BLaER1 treated with 17β-estradiol and CSF1 and Interleukin-3, amounts not matched to agents 10 nM and 100 nM (cell line): ENCODE data around the gene PRRX2.
A peak's percentile ranks its signal among the peaks of the same experiment; 100 is the strongest.

ENCODE experiments used
- H3K27ac ChIP-seq, 11 experiments: shearing (Covaris generic); formaldehyde crosslinking; 2 replicates each; pipeline ENCODE4 v1.8.1; 2022
- H3K27me3 ChIP-seq, 11 experiments: shearing (Covaris generic); formaldehyde crosslinking; 2 replicates each; pipeline ENCODE4 v1.8.1; 2022
- H3K36me3 ChIP-seq, 11 experiments: shearing (Covaris generic); formaldehyde crosslinking; 2 replicates each; pipeline ENCODE4 v1.8.1; 2022
- H3K4me1 ChIP-seq, 10 experiments: shearing (Covaris generic); formaldehyde crosslinking; 2 replicates each; pipeline ENCODE4 v1.8.1; 2022
- H3K4me2 ChIP-seq, 11 experiments: shearing (Covaris generic); formaldehyde crosslinking; 2 replicates each; pipeline ENCODE4 v1.8.1; 2022
- H3K4me3 ChIP-seq, 10 experiments: shearing (Covaris generic); formaldehyde crosslinking; 2 replicates each; pipeline ENCODE4 v1.8.1; 2022
- H3K9ac ChIP-seq, 11 experiments: shearing (Covaris generic); formaldehyde crosslinking; 2 replicates each; pipeline ENCODE4 v1.8.1; 2022
- H3K9me3 ChIP-seq, 11 experiments: shearing (Covaris generic); formaldehyde crosslinking; replicated peaks in 1 of 11; 2 replicates each; pipeline ENCODE4 v1.8.1; 2022
- H4K20me1 ChIP-seq, 11 experiments: shearing (Covaris generic); formaldehyde crosslinking; 2 replicates each; pipeline ENCODE4 v1.8.1; 2022
- Cebpa-rat ChIP-seq, 11 experiments: shearing (Covaris generic); IDR thresholded peaks; 2 replicates each; pipeline ENCODE4 v1.8.1; 2022

PRRX2 gene

DNA sequence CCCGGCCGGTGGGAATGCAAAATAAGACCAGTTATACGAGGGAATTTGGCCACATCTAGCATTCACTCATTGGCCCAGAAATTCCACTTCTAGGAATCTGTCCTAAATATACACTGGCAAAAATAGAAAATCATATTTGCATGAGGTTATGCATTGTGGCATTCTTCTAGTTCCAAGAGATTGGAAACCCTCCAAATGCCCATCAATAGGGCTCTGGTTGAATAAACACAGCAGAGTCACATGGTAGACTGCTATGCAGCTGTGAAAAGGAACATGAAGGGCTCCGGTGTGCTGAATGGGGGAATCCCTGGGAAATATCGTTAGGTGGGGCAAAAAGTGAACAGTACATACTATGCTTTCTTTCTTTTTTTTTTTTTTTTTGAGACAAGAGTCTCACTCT, 50.6 kb downstream of the PRRX2 start:
- TF ChIP-seq Cebpa-rat (IDR thresholded peaks at IDR 0.05), result no peak
- H3K27ac ChIP-seq, result no peak overlapping the region

DNA sequence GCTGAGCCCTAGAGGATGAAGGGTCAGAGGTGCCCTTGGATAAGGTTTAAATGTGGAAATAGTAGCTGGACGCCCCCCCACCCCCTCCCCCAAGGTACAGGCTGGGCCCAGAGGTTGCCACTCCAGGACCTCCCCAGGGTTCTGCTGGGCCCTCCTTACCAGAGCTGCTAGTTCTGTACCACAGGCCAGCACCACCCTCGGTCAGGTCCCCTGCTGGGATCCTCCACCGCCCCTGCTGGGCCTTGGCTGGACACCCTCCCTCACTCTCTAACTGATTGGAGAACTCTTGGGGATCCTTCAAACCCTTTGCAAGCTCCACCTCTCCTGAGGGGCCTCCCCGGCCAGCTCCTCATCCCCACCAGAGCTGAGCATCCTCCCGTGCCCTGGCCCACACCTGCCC, 52.5 kb downstream of the PRRX2 start:
- no peak overlapping the region for H3K4me3 ChIP-seq
- no peaks in the 10 kb centered on the region for H4K20me1 ChIP-seq
- H3K4me1 ChIP-seq, result peaks cover 31 to 36% (median 34%) of the 10 kb centered on the region in 10 experiments
- H3K4me2 ChIP-seq, result no peak overlapping the region
- no peak for TF ChIP-seq Cebpa-rat (IDR thresholded peaks at IDR 0.05)
- H3K9me3 ChIP-seq, result no peaks in the 10 kb centered on the region
- no peaks in the 10 kb centered on the region for H3K36me3 ChIP-seq
- peaks cover 0 to 30% (median 14%) of the 10 kb centered on the region in 11 experiments; a peak in 10 of 22 replicates for H3K27me3 ChIP-seq
- H3K27ac ChIP-seq, result no peak overlapping the region
- H3K9ac ChIP-seq, result no peak overlapping the region

More for the DNA sequence above, 50.6 kb downstream of the PRRX2 start:
- Histone ChIP-seq H3K9me3 (no peaks in the 10 kb centered on the region), H4K20me1 (peaks cover 0 to 3% (median 0%) of the 10 kb centered on the region in 11 experiments; a peak in 1 of 22 replicates), H3K36me3 (no peaks in the 10 kb centered on the region), H3K9ac (no peak overlapping the region), H3K4me2 (peak overlapping the region in 10 of 11 experiments; percentile 84 to 98 (median 94); a peak in 19 of 22 replicates), H3K27me3 (peaks cover 0 to 36% (median 14%) of the 10 kb centered on the region in 11 experiments; a peak in 12 of 22 replicates), H3K4me1 (peaks cover 50 to 55% (median 53%) of the 10 kb centered on the region in 10 experiments), H3K4me3 (no peak overlapping the region)

DNA sequence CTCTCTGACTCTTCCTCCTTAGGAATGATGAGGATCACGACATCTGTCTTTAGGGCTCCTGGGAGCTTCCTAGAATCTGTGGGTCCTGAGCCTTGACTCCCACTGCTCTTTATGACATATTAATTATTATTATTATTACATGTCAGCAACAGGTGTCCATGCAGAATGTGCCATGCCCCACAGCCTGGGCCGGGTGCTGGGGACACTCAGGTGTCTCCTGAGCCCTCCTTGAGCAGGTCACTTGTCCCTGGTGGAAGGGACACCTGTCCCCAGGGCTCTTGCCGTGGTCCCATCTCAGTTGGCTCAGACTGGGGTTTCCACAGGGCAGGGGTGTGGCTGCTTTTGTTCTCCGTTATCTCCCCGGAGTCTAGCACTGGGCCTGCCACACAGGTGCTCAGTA, 53.2 kb downstream of the PRRX2 start:
- TF ChIP-seq Cebpa-rat (IDR thresholded peaks at IDR 0.05), result no peak
- peaks cover 25 to 29% (median 27%) of the 10 kb centered on the region in 10 experiments for H3K4me1 ChIP-seq
- no peak overlapping the region for H3K27ac ChIP-seq
- H4K20me1 ChIP-seq, result no peaks in the 10 kb centered on the region
- no peaks in the 10 kb centered on the region for H3K9me3 ChIP-seq
- no peak overlapping the region for H3K4me2 ChIP-seq
- H3K36me3 ChIP-seq, result no peaks in the 10 kb centered on the region
- no peak overlapping the region for H3K4me3 ChIP-seq
- H3K9ac ChIP-seq, result no peak overlapping the region
- H3K27me3 ChIP-seq, result peaks cover 0 to 23% (median 14%) of the 10 kb centered on the region in 11 experiments; a peak in 10 of 22 replicates

DNA sequence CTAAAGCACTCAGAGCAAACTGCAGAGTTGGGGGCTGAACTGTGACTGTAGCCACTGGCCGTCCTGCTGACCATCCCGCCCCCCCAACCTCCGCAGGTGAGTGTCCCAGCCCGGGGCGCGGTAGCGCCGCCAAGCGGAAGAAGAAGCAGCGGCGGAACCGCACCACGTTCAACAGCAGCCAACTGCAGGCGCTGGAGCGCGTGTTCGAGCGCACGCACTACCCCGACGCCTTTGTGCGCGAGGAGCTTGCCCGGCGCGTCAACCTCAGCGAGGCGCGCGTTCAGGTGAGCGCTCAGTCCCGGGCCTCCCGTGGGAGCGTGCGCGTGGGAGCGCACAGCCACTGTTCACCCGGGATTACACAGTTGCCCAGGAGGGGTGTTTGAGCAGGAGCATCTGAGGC, 53.7 kb downstream of the PRRX2 start:
- H3K9ac ChIP-seq, result no peak overlapping the region
- no peaks in the 10 kb centered on the region for H4K20me1 ChIP-seq
- no peak overlapping the region for H3K27ac ChIP-seq
- H3K36me3 ChIP-seq, result no peaks in the 10 kb centered on the region
- H3K9me3 ChIP-seq, result no peaks in the 10 kb centered on the region
- peaks cover 0 to 18% (median 14%) of the 10 kb centered on the region in 11 experiments; a peak in 10 of 22 replicates for H3K27me3 ChIP-seq
- no peak overlapping the region for H3K4me3 ChIP-seq
- TF ChIP-seq Cebpa-rat (IDR thresholded peaks at IDR 0.05), result no peak
- H3K4me1 ChIP-seq, result peaks cover 20 to 25% (median 22%) of the 10 kb centered on the region in 10 experiments
- no peak overlapping the region for H3K4me2 ChIP-seq

DNA sequence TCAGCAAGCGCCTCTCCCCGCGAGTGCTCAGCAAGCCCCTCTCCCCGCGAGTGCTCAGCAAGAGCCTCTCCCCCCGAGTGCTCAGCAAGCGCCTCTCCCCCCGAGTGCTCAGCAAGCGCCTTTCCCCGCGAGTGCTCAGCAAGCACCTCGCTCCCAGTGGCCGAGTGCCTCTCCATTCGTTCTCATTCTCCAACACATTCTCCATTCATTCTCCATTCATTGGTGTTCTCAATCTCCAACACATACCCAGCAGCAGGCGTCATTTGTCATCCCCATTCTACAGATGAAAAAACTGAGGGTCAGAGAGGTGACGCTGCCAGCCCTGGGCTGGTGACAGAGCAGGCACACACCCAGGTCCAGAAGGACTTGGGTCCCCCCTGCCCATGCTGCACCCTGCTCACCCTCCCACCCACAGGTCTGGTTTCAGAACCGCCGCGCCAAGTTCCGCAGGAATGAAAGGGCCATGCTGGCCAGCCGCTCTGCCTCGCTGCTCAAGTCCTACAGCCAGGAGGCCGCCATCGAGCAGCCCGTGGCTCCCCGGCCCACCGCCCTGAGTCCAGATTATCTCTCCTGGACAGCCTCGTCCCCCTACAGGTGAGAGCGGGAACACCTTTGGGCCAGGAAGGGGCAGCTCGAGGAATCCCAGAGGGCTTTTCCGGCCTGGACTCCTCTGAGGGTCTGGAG, 54.9 kb downstream of the PRRX2 start:
- peaks cover 10 to 13% (median 11%) of the 10 kb centered on the region in 10 experiments for H3K4me1 ChIP-seq
- H3K27ac ChIP-seq, result no peak overlapping the region
- peaks cover 0 to 9% (median 2%) of the 10 kb centered on the region in 11 experiments; a peak in 10 of 22 replicates for H3K27me3 ChIP-seq
- no peak for TF ChIP-seq Cebpa-rat (IDR thresholded peaks at IDR 0.05)
- no peaks in the 10 kb centered on the region for H3K36me3 ChIP-seq
- H3K9ac ChIP-seq, result no peak overlapping the region
- H3K4me2 ChIP-seq, result no peak overlapping the region
- no peaks in the 10 kb centered on the region for H4K20me1 ChIP-seq
- no peaks in the 10 kb centered on the region for H3K9me3 ChIP-seq
- no peak overlapping the region for H3K4me3 ChIP-seq

DNA sequence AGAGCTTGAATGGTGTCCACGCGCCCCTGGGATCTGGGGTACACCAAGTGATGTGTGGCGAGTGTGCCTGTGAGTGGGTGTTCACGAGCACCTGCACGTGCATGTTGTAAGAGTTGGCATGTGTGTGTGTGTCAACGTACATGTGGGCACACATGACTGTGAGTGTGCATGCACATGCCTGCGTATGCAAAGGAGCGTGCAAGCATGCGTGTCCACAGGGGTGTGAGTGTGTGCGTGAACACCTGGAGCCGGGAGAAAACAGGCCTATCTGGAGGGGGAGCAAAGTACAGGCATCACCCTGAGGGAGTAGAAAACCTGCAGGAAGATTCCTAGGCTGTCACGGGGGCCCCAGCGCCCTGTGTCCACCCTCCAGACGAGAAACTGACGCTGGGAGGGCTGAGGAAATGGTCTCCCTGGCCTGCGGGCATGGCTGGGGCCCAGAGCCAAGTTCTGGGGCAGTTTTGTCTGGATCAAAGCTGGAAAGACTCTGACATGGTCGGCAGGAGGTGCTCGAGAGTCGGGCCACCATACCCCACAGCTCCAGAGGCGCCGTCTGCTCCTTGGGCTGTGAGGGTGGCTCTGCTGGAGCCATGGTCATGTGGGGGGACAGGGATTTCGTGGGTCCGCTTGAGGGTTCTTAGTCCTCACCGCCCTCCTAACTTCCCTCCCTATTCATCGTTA, 55.6 kb downstream of the PRRX2 start:
- Histone ChIP-seq H3K9me3 (no peaks in the 10 kb centered on the region), H3K36me3 (no peaks in the 10 kb centered on the region), H3K27ac (no peak overlapping the region), H3K27me3 (peaks cover 0 to 3% (median 0%) of the 10 kb centered on the region in 11 experiments; a peak in 2 of 22 replicates), H3K9ac (no peak overlapping the region), H4K20me1 (no peaks in the 10 kb centered on the region), H3K4me2 (no peak overlapping the region), H3K4me3 (no peak overlapping the region), H3K4me1 (peaks cover 3 to 13% (median 10%) of the 10 kb centered on the region in 10 experiments; a peak in 17 of 20 replicates)
- no peak for TF ChIP-seq Cebpa-rat (IDR thresholded peaks at IDR 0.05)

DNA sequence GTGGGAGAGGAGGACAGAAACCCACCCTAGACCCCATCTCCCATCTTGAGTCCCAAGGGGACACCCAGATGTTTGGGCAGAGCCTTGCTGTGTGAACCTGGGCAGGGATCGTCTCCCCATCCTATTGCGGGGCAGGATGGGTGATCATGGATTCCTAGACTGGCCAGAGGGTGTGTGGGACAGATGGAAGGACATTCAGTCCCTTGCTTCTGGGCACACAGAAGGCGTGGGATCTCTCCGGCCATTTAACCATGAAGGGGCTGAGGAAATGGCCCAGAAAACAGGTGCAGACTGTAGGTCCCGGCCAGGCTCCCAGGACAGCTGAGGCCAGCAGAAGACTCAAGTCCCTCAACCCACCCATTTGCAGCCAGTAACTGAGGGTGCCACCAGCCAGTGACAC, 57.5 kb downstream of the PRRX2 start:
- Histone ChIP-seq H3K9me3 (no peaks in the 10 kb centered on the region), H3K4me1 (peaks cover 8 to 21% (median 20%) of the 10 kb centered on the region in 10 experiments; a peak in 19 of 20 replicates), H3K27ac (no peak overlapping the region), H3K36me3 (no peaks in the 10 kb centered on the region), H3K27me3 (no peaks in the 10 kb centered on the region), H3K4me2 (no peak overlapping the region), H4K20me1 (no peaks in the 10 kb centered on the region), H3K9ac (no peak overlapping the region), H3K4me3 (no peak overlapping the region)
- TF ChIP-seq Cebpa-rat (IDR thresholded peaks at IDR 0.05), result no peak

DNA sequence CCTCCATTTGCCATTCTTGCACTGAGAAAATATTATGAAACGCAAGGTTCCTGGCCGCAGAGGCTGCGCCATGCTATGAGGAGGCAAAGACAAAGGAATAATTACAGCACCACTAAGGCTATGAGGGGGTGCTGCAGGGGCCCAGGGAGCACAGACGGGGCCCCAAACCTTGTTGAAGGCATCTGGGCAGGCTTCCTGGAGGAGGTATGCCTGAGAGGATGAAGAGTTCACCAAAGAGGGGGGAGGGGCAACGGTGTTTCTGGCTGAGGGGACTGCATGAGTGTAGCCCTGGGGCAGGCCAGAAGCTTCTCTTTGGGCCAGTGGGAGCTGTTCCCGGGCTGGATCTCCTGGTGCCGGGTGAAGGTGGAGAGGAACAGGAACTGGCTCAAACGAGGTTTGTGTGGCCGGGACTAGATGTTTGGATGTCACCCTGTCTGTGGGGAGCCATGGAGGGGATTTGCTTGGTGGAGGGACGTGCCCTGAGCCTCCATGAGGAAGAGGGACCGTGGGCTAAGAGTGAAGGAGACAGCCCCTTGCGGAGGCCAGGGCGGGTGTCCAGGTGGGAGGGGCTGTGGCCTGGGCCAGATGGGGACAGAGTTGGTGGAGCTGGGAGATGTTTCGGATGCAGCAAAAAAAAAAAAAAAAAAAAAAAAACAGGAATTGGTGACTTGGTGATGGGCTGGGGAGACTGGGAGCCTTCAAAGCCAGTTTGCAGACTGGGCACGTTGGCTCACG, 59.2 kb downstream of the PRRX2 start:
- no peak for TF ChIP-seq Cebpa-rat (IDR thresholded peaks at IDR 0.05)
- H3K27me3 ChIP-seq, result no peaks in the 10 kb centered on the region

More for the DNA sequence above, 59.2 kb downstream of the PRRX2 start:
- Histone ChIP-seq H3K9me3 (no peaks in the 10 kb centered on the region), H3K27ac (no peak overlapping the region), H3K4me3 (no peak overlapping the region), H3K4me2 (0 out of 22 replicates have a peak overlapping the region, but pooled peaks of 1 of the 11 experiments have one; percentile 8), H3K9ac (no peak overlapping the region), H3K36me3 (no peaks in the 10 kb centered on the region), H3K4me1 (peaks cover 8 to 21% (median 20%) of the 10 kb centered on the region in 10 experiments; a peak in 19 of 20 replicates), H4K20me1 (no peaks in the 10 kb centered on the region)
